Heart left ventricle (tissue), 16 donors: ENCODE data around the gene LPXN. TPM values are rescaled to one million over a fixed set of nuclear protein-coding genes. Genes with fewer than 3 reads are reported as not detected.

Experiments used
- ATAC-seq, 4 donors: fragments of 200-7000 bp; cut with Tn5 transposase; one replicate each; pipeline ENCODE4 v1.9.1; 2020 to 2022; ENCODE audit warnings: moderate library complexity in 4 of 4, mild to moderate bottlenecking in 3 of 4, moderate number of reproducible peaks in 1 of 4
- DNase-seq, 5 donors: peaks; one replicate each; pipeline ENCODE4 v3.0.0-alpha.2; 2020
- H3K27ac ChIP-seq, 12 donors: fragments of 200-600 bp; sonication (generic) in 4 of 12; one replicate each; pipeline versions ENCODE4 v1.5.0 to v1.8.0; 2016 to 2022; ENCODE audit warnings: mild to moderate bottlenecking in 2 of 12
- H3K27me3 ChIP-seq, 9 donors: fragments of 200-600 bp; sonication (generic) in 2 of 9; one replicate each; pipeline versions ENCODE4 v1.5.1 to v1.8.0; 2016 to 2022; ENCODE audit warnings: mild to moderate bottlenecking in 3 of 9
- H3K36me3 ChIP-seq, 9 donors: fragments of 200-600 bp; sonication (generic) in 2 of 9; one replicate each; pipeline versions ENCODE4 v1.5.0 to v1.8.0; 2018 to 2022; ENCODE audit warnings: mild to moderate bottlenecking in 2 of 9
- H3K4me1 ChIP-seq, 12 donors: fragments of 200-600 bp; sonication (generic) in 4 of 12; one replicate each; pipeline versions ENCODE4 v1.5.0 to v1.8.0; 2016 to 2022; ENCODE audit warnings: mild to moderate bottlenecking in 3 of 12
- H3K4me3 ChIP-seq, 12 donors: fragments of 200-600 bp; sonication (generic) in 4 of 12; one replicate each; pipeline versions ENCODE4 v1.5.0 to v1.8.0; 2017 to 2022; ENCODE audit warnings: mild to moderate bottlenecking in 9 of 12, moderate library complexity in 4 of 12
- H3K9me3 ChIP-seq, 12 donors: fragments of 200-600 bp; sonication (generic) in 4 of 12; one replicate each; pipeline versions ENCODE4 v1.5.0 to v1.8.0; 2016 to 2022; ENCODE audit warnings: mild to moderate bottlenecking in 1 of 12
- POLR2A ChIP-seq, 2 donors: fragments of 450-650 bp; IDR thresholded peaks; one replicate each; pipeline ENCODE4 v1.6.1; 2017; ENCODE audit warnings: antibody characterized with exemption in 2 of 2, mild to moderate bottlenecking in 2 of 2, moderate library complexity in 2 of 2
- WGBS, 4 donors: extraction: QIAGEN DNeasy Blood & Tissue Kit in 2 of 4; methylation state at CpG; one replicate each; pipeline versions ENCODE4 v1.1.5 to v1.1.7; 2013 to 2018; 5-methylcytosine and 5-hydroxymethylcytosine counted together
- intact Hi-C, 10 donors: fragments of 100-400 bp; cut with DNase I; formaldehyde crosslinking; loops; one replicate each; pipeline versions ENCODE4 v1.11.1 to v1.14.2; 2022
- polyA plus RNA-seq, 2 donors: library from polyadenylated mRNA; stranded (reverse); fragments of 200-250 nt; gene quantifications; one replicate each; pipeline ENCODE4 v1.2.3, GENCODE V29; 2013
- total RNA-seq, 9 donors: library from RNA; depleted of rRNA in 2 of 9; stranded (reverse); fragments of >200 nt in 2 of 9; fragmentation: NEBNext Ultra II Directional in 3 of 9; extraction: Animal tissue kit (Norgen Biotek cat#: 25700) in 3 of 9; gene quantifications; one replicate each; pipeline versions ENCODE4 v1.1.0 to v1.2.4, GENCODE V29; 2016 to 2023
- TF ChIP-seq, protein P1 (sequence below), 12 donors: fragments of 200-600 bp; sonication (generic) in 4 of 12; IDR thresholded peaks; one replicate each; pipeline versions ENCODE4 v1.5.0 to v1.8.0; 2018 to 2022; ENCODE audit warnings: antibody characterized with exemption in 12 of 12, mild to moderate bottlenecking in 5 of 12
- donor health status: ischemic (EF 13 %, LVEDD 7.1; RV severe dilation, severe dysfunction).
- donor health status: healthy with polysubstance abuse.
- donor health status: DM: no; HTN: yes; CAD: no.
- donor health status: DM: no; HTN: no; CAD: no.
- donor health status: ischemic (EF 25% LVEDD 6.9; RV normal size, moderate dysfunction).
- donor health status: ischemic (EF 25% LVEDD 5.7; RV mildly dilated, moderate dysfunction).
- donor health status: healthy.
- donor health status: DM: yes; HTN: yes; CAD: no.
- donor health status: ischemic (EF 35%, LVEDD 5.7; RV mildly dilated, moderate dysfunction).
- donor health status: nonischemic (EF 11% LVEDD 7.7; RV severe dilation, severe dysfunction).
- donor health status: DM: yes; HTN: yes; CAD: no.
- donor health status: PGD.
- donor health status: ischemic (EF 29% LVEDD 5.4; RV normal size, mild dysfunction).
- donor health status: nonischemic (EF 23%, LVEDD 6.1; RV moderate dilation, normal function).

Gene LPXN
- total and polyA plus RNA-seq, 11 donors = 1.8 to 19.8 (median 3.4) TPM

DNA sequence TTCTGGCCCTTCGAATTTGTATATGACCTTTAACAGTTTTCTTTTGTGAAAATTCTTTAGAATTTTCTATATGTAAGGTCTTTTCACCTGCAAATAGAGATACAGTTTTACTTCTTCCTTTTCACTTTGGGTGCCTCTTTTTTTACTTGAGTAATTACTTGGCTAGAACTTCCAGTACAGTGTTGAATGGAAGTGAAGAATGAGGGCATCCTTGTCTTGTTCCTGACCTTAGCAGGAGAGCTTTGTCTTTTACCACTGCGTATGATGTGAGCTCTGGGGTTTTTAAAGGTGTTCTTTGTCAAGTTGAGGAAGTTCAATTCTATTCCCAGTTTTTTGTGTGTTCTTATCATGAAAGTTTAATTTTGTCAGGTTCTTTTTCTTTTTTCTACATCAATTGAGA is 24.9 kb upstream of the LPXN start:
- 76 to 88% (median 84%) methylated on average over 2 of the region's 2 CpGs for WGBS, 4 donors
- Histone ChIP-seq H3K36me3 (peaks cover 0 to 11% (median 0%) of the 10 kb centered on the region in 9 donors), H3K4me1 (peaks cover 0 to 39% (median 17%) of the 10 kb centered on the region in 12 donors), H3K4me3 (no peak overlapping the region), H3K9me3 (no peaks in the 10 kb centered on the region), H3K27ac (no peak overlapping the region), H3K27me3 (no peaks in the 10 kb centered on the region)
- no peak for TF ChIP-seq POLR2A (IDR thresholded peaks at IDR 0.05)
- TF ChIP-seq, protein P1, sequence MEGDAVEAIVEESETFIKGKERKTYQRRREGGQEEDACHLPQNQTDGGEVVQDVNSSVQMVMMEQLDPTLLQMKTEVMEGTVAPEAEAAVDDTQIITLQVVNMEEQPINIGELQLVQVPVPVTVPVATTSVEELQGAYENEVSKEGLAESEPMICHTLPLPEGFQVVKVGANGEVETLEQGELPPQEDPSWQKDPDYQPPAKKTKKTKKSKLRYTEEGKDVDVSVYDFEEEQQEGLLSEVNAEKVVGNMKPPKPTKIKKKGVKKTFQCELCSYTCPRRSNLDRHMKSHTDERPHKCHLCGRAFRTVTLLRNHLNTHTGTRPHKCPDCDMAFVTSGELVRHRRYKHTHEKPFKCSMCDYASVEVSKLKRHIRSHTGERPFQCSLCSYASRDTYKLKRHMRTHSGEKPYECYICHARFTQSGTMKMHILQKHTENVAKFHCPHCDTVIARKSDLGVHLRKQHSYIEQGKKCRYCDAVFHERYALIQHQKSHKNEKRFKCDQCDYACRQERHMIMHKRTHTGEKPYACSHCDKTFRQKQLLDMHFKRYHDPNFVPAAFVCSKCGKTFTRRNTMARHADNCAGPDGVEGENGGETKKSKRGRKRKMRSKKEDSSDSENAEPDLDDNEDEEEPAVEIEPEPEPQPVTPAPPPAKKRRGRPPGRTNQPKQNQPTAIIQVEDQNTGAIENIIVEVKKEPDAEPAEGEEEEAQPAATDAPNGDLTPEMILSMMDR (IDR thresholded peaks at IDR 0.05) = no peak
- no peak for ATAC-seq
- intact Hi-C loops = no loop called here
- DNase-seq = no peak

DNA sequence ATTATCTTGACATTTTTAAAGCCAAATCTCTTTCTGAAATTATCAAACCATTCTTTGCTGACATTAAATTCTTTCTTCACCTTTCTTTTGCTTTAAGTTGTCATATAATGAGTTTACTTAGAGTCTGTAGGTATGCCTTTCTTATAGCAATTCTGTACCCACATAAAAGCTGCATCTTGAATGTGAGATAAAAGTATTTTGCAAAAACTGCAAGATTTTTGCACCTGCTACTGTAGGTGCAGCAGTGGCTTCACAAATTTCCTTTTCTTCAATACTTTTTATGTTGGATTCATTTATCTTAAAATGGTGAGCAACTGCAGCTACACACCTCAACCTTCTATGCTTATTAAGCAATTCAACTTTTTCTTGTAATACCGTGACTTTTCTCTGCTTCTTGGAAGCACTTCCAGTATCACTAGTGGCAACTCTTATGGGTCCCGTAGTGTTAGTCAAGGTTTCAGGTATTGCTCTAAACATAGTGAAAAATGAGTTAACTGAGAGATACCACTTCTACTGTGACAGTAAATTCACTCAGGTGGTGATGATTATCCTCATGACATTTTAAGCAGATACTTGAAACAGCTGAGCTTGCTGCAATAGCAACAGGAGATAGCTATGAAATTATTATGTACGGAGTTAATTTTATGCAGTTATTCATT is 22.0 kb upstream of the LPXN start:
- WGBS, 4 donors = 57 to 77% (median 66%) methylated on average over 3 of the region's 3 CpGs
- no peak for TF ChIP-seq POLR2A (IDR thresholded peaks at IDR 0.05)
- H3K27ac ChIP-seq = no peak overlapping the region
- H3K27me3 ChIP-seq = no peaks in the 10 kb centered on the region
- ATAC-seq (no peak), DNase-seq (no peak)
- H3K4me3 ChIP-seq = no peak overlapping the region
- H3K36me3 ChIP-seq = peaks cover 0 to 23% (median 0%) of the 10 kb centered on the region in 9 donors
- no peaks in the 10 kb centered on the region for H3K9me3 ChIP-seq
- intact Hi-C loops = no loop called here
- H3K4me1 ChIP-seq = peaks cover 0 to 47% (median 27%) of the 10 kb centered on the region in 12 donors

DNA sequence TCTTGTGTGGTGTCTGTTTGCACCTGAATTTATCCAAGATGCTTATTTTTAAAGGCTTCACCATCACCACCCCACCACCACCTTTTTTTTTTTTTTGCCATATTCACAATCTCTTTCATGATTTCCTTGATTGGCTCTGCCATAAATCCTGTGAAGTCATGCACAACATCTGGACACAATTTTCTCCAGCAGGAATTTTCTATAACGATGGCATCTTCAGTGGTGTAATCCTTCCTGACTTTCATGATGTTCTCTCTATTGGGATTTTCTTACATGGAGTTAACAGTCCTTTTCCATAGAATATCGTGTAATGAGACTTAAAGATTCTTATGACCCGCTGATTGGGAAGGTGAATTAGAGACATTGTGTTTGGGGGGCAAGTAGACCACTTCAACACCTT is 21.0 kb upstream of the LPXN start:
- no peak overlapping the region for H3K27ac ChIP-seq
- DNase-seq (no peak), ATAC-seq (no peak)
- no peak overlapping the region for H3K4me3 ChIP-seq
- peaks cover 0 to 28% (median 0%) of the 10 kb centered on the region in 9 donors for H3K36me3 ChIP-seq
- H3K4me1 ChIP-seq = peaks cover 0 to 47% (median 28%) of the 10 kb centered on the region in 12 donors
- intact Hi-C loops = no loop called here
- 86 to 95% (median 89%) methylated on average over 3 of the region's 3 CpGs for WGBS, 4 donors
- TF ChIP-seq, protein P1 (IDR thresholded peaks at IDR 0.05) = no peak
- no peak for TF ChIP-seq POLR2A (IDR thresholded peaks at IDR 0.05)
- no peaks in the 10 kb centered on the region for H3K9me3 ChIP-seq
- H3K27me3 ChIP-seq = no peaks in the 10 kb centered on the region

DNA sequence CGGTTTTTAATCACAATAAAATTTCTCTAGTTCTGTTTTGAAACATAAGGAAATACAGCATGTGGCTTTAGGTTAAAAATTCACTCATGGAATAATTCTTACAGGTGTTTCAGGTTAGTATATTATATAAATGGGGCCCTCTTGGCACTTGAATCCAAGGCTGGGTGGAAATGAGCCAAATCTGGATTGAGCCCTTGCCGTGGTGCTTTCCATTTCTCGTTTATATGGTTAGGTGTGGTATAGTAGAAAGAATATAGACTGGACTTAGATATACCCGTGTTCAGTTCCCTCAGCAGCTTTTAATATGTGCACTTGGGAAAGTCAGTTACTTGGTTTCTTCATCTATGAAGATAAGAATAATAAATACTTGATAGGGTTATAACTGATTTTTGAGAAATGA is 19.2 kb upstream of the LPXN start:
- 73 to 78% (median 77%) methylated on average over 4 of the region's 4 CpGs for WGBS, 4 donors
- DNase-seq (no peak), ATAC-seq (no peak)
- Histone ChIP-seq H3K4me1 (peaks cover 0 to 35% (median 21%) of the 10 kb centered on the region in 12 donors), H3K27ac (no peak overlapping the region), H3K36me3 (peaks cover 0 to 28% (median 0%) of the 10 kb centered on the region in 9 donors), H3K4me3 (no peak overlapping the region), H3K27me3 (no peaks in the 10 kb centered on the region), H3K9me3 (no peaks in the 10 kb centered on the region)
- intact Hi-C loops = no loop called here
- TF ChIP-seq POLR2A (IDR thresholded peaks at IDR 0.05) = no peak
- TF ChIP-seq, protein P1 (IDR thresholded peaks at IDR 0.05) = no peak
